ENCODE data around the gene SEL1L.
"Not testable (repeated sequence)": the region's sequence is repeated elsewhere in the genome, so short reads cannot be mapped to it uniquely, and the experiment has no call there.

Gene SEL1L

DNA sequence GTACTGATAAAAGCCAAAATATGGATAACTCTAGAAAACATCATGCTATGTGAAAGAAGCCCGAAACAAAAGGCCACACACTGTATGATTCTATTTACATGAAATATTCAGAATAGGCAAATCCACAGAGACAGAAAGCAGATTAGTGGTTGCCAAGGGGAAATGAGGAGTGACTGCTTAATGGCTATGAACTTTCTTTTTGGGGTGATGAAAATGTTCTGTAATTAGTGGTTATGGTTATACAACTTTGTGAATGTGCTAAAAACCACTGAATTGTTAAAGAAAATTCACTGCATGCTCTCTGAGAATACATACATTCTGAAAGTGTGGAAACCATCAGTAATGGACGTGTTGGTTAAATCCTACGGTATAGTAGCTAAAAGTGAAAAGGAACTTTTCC lies 93.6 kb downstream of the SEL1L start:
- H3K4me1 ChIP-seq (ENCODE audit: insufficient read depth, low read length) = peaks cover 4% of the 10 kb centered on the region
- no peak overlapping the region for H3K4me3 ChIP-seq (ENCODE audit: low read depth in 1 of 2, low read length in 2 of 2)
- H3K36me3 ChIP-seq (ENCODE audit: insufficient read depth, low read length) = no peaks in the 10 kb centered on the region
- H3K27ac ChIP-seq (ENCODE audit: low read depth, low read length) = no peak overlapping the region
- H3K9ac ChIP-seq (ENCODE audit: low read length) = no peak overlapping the region
- H3K27me3 ChIP-seq (ENCODE audit: control insufficient read depth in 1 of 2, insufficient read depth in 2 of 2, low read length in 2 of 2) = peaks cover 11 to 16% of the 10 kb centered on the region in 2 donors
- H3K9me3 ChIP-seq (ENCODE audit: low read length) = no peaks in the 10 kb centered on the region

DNA sequence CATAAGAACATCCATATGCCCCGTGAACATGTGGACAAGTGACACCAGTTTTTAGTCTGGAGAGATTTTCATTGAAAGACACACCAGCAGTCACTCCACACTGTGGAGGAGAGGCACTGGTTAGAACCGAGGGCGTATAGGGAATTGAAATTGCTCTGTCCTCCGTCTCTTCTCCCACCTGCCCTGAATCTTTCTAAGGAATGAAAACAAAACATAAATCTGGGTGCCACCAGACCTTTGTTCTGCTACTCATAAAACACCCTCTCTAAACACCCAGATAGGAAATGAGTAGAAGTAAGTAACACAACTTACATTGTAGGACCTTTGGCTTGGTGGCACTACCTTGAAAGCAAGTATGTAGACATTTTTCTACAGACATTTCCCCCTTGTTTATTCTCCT lies 96.4 kb downstream of the SEL1L start:
- Histone ChIP-seq H3K4me3 (ENCODE audit: low read depth in 1 of 2, low read length in 2 of 2) (no peak overlapping the region), H3K9ac (ENCODE audit: low read length) (no peak overlapping the region), H3K4me1 (ENCODE audit: insufficient read depth, low read length) (peaks cover 6% of the 10 kb centered on the region), H3K36me3 (ENCODE audit: insufficient read depth, low read length) (no peaks in the 10 kb centered on the region), H3K27me3 (ENCODE audit: control insufficient read depth in 1 of 2, insufficient read depth in 2 of 2, low read length in 2 of 2) (peaks cover 11 to 25% of the 10 kb centered on the region in 2 donors), H3K9me3 (ENCODE audit: low read length) (no peaks in the 10 kb centered on the region), H3K27ac (ENCODE audit: low read depth, low read length) (no peak overlapping the region)

GRCh38 chr14:81436296-81437138 lies 97.1 kb downstream of the SEL1L start:
- Histone ChIP-seq H3K9ac (ENCODE audit: low read length) (no peak overlapping the region), H3K4me1 (ENCODE audit: insufficient read depth, low read length) (peaks cover 6% of the 10 kb centered on the region), H3K36me3 (ENCODE audit: insufficient read depth, low read length) (no peaks in the 10 kb centered on the region), H3K27me3 (ENCODE audit: control insufficient read depth in 1 of 2, insufficient read depth in 2 of 2, low read length in 2 of 2) (peaks cover 11 to 25% of the 10 kb centered on the region in 2 donors), H3K9me3 (ENCODE audit: low read length) (no peaks in the 10 kb centered on the region), H3K4me3 (ENCODE audit: low read depth in 1 of 2, low read length in 2 of 2) (peak overlapping the region; percentile 61 to 74), H3K27ac (ENCODE audit: low read depth, low read length) (no peak overlapping the region)

DNA sequence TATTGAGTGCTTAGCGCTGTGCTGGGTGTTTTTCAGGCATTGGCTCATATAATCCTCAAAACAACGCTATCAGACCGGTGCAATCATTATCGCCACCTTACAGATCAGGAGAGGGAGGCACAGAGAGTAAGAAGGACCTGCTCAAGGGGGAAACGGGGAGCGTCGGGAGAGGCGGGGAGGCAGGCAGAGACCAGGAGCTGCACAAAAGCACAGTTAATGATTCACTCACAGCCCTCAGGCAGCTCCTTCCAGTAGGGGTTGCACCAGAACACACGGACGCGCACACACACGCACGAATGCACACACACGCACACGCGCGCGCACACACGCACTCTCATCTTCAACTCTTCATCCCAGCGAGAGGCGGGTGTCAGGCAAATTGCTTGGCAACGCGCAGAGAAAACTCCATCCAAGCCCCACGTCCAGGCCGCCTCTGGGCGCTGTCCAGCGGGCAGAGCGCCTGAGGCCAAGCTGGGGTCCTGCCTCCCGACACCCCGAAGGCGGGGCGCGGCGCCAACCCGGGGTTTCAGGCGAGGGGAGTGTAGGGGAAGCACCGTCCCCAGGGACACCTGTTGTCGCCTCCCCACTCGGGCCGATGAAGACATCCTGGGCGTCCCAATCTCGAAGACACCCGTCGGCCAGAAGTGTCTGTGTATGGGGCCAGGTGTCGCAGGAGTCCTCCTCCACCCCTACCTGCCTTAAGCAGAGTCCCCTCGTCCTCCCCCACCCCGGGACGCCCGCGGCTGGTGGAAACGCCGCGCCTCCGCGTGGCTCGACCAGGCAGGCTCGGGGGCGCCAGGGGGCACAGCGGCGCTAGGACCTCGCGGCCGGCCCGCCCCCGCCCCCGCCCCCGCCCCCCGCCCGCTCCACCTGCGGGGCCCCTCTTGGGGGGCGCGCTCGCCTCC lies 98.0 kb downstream of the SEL1L start:
- no peaks in the 10 kb centered on the region for H3K36me3 ChIP-seq (ENCODE audit: insufficient read depth, low read length)
- no peak overlapping the region for H3K9ac ChIP-seq (ENCODE audit: low read length)
- peaks cover 11 to 25% of the 10 kb centered on the region in 2 donors for H3K27me3 ChIP-seq (ENCODE audit: control insufficient read depth in 1 of 2, insufficient read depth in 2 of 2, low read length in 2 of 2)
- H3K4me1 ChIP-seq (ENCODE audit: insufficient read depth, low read length) = peaks cover 6% of the 10 kb centered on the region
- H3K9me3 ChIP-seq (ENCODE audit: low read length) = no peaks in the 10 kb centered on the region
- H3K4me3 ChIP-seq (ENCODE audit: low read depth in 1 of 2, low read length in 2 of 2) = peak overlapping the region; percentile 69 to 74
- H3K27ac ChIP-seq (ENCODE audit: low read depth, low read length) = no peak overlapping the region

DNA sequence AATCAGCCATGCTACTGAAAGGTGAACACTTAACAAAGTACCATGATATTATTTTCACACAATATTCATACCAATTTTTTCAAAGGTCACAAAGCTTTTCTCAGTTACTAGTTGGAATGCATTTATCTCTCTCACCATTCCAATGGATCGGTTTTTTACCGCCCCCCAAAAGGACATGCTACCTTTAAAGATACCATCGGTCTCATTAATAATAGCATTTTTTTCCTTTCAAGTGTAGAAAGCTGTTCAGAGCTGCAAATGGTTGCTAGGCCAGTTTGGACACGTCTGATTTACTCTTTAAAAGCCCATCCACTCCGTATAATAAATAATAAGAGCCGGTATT lies 98.6 kb downstream of the SEL1L start:
- H3K9ac ChIP-seq (ENCODE audit: low read length) = no peak overlapping the region
- H3K36me3 ChIP-seq (ENCODE audit: insufficient read depth, low read length) = no peaks in the 10 kb centered on the region
- H3K27me3 ChIP-seq (ENCODE audit: control insufficient read depth in 1 of 2, insufficient read depth in 2 of 2, low read length in 2 of 2) = peaks cover 11 to 25% of the 10 kb centered on the region in 2 donors
- peak overlapping the region; percentile 38 to 69 for H3K4me3 ChIP-seq (ENCODE audit: low read depth in 1 of 2, low read length in 2 of 2)
- H3K4me1 ChIP-seq (ENCODE audit: insufficient read depth, low read length) = peaks cover 6% of the 10 kb centered on the region
- H3K27ac ChIP-seq (ENCODE audit: low read depth, low read length) = no peak overlapping the region
- no peaks in the 10 kb centered on the region for H3K9me3 ChIP-seq (ENCODE audit: low read length)

DNA sequence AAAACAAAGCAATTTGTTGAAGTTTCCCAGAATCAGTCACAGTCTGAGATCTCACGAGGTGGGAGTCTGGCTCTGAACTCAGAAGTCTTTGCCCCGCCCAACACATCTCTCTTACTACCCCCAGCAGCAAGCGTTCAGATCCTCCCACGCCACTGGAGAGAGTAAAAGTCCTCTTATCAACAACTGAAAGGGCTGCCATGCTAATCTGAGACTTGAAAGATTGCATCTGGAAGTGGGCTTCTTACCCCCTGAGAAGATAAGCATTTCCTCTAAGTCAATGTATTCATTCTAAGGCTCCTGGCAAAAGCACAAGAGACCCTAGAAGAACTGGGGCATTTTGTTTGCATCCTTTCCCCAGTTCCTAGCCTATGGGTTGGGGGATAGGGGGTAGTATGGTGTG lies 99.4 kb downstream of the SEL1L start:
- Histone ChIP-seq H3K4me1 (ENCODE audit: insufficient read depth, low read length) (peaks cover 6% of the 10 kb centered on the region), H3K27ac (ENCODE audit: low read depth, low read length) (no peak overlapping the region), H3K9me3 (ENCODE audit: low read length) (no peaks in the 10 kb centered on the region), H3K36me3 (ENCODE audit: insufficient read depth, low read length) (no peaks in the 10 kb centered on the region), H3K4me3 (ENCODE audit: low read depth in 1 of 2, low read length in 2 of 2) (no peak overlapping the region), H3K9ac (ENCODE audit: low read length) (no peak overlapping the region), H3K27me3 (ENCODE audit: control insufficient read depth in 1 of 2, insufficient read depth in 2 of 2, low read length in 2 of 2) (peaks cover 11 to 25% of the 10 kb centered on the region in 2 donors)

GRCh38 chr14:81433378-81433777 lies 100.3 kb downstream of the SEL1L start:
- H3K4me3 ChIP-seq (ENCODE audit: low read depth in 1 of 2, low read length in 2 of 2) = no peak overlapping the region
- no peaks in the 10 kb centered on the region for H3K36me3 ChIP-seq (ENCODE audit: insufficient read depth, low read length)
- no peak overlapping the region for H3K9ac ChIP-seq (ENCODE audit: low read length)
- peaks cover 11 to 25% of the 10 kb centered on the region in 2 donors for H3K27me3 ChIP-seq (ENCODE audit: control insufficient read depth in 1 of 2, insufficient read depth in 2 of 2, low read length in 2 of 2)
- no peaks in the 10 kb centered on the region for H3K9me3 ChIP-seq (ENCODE audit: low read length)
- no peak overlapping the region for H3K27ac ChIP-seq (ENCODE audit: low read depth, low read length)
- H3K4me1 ChIP-seq (ENCODE audit: insufficient read depth, low read length) = peaks cover 6% of the 10 kb centered on the region

- no peaks in the 10 kb centered on the region for H3K9me3 ChIP-seq (ENCODE audit: low read length)
- peaks cover 6% of the 10 kb centered on the region for H3K4me1 ChIP-seq (ENCODE audit: insufficient read depth, low read length)
- peaks cover 7 to 25% of the 10 kb centered on the region in 2 donors for H3K27me3 ChIP-seq (ENCODE audit: control insufficient read depth in 1 of 2, insufficient read depth in 2 of 2, low read length in 2 of 2)
- H3K27ac ChIP-seq (ENCODE audit: low read depth, low read length) = no peak overlapping the region
- H3K36me3 ChIP-seq (ENCODE audit: insufficient read depth, low read length) = no peaks in the 10 kb centered on the region
- H3K9ac ChIP-seq (ENCODE audit: low read length) = no peak overlapping the region
- no peak overlapping the region for H3K4me3 ChIP-seq (ENCODE audit: low read depth in 1 of 2, low read length in 2 of 2)
Measured at GRCh38 chr14:81432219-81432661, 101.4 kb downstream of the SEL1L start.

DNA sequence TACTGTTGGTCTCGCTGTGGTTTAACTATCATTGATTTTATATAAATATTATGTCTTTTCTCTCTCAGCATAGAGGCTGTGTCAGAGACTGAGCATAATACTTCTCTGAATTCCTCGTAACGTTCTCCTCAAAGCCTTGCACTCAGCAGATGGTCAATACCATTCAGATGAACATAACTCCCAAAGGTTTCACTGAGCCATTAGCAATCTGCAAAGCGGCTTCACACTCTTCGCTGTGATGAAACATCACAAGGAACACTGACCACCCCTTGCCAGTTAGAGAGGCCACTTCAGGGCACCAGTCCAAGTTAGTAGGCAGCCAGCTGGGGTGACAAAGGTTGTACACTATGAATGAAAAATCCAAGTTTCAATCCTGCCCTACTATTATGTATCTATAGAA lies 103.4 kb downstream of the SEL1L start:
- Histone ChIP-seq H3K9ac (ENCODE audit: low read length) (no peak overlapping the region), H3K4me1 (ENCODE audit: insufficient read depth, low read length) (peaks cover 4% of the 10 kb centered on the region), H3K27me3 (ENCODE audit: control insufficient read depth in 1 of 2, insufficient read depth in 2 of 2, low read length in 2 of 2) (peaks cover 0 to 11% of the 10 kb centered on the region in 2 donors), H3K27ac (ENCODE audit: low read depth, low read length) (no peak overlapping the region), H3K36me3 (ENCODE audit: insufficient read depth, low read length) (no peaks in the 10 kb centered on the region), H3K4me3 (ENCODE audit: low read depth in 1 of 2, low read length in 2 of 2) (no peak overlapping the region), H3K9me3 (ENCODE audit: low read length) (no peaks in the 10 kb centered on the region)

DNA sequence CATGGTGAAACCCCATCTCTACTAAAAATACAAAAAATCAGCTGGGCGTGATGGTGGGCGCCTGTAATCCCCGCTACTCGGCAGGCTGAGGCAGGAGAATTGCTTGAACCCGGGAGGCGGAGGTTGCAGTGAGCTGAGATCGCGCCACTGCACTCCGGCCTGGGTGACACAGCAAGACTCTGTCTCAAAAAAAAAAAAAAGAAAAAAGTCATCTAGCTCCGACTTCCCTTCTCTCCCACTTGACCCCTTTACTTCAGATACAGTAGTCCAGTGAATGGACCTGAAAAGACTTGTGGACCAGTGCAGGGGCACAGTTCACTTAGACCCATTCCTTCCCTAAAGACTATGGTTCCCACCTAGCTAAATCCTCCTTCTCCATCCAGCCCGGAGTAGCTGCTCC lies 103.9 kb downstream of the SEL1L start:
- H3K27ac ChIP-seq (ENCODE audit: low read depth, low read length); H3K9me3 ChIP-seq (ENCODE audit: low read length); H3K4me3 ChIP-seq (ENCODE audit: low read depth in 1 of 2, low read length in 2 of 2); H3K9ac ChIP-seq (ENCODE audit: low read length); H3K36me3 ChIP-seq (ENCODE audit: insufficient read depth, low read length); H3K4me1 ChIP-seq (ENCODE audit: insufficient read depth, low read length); H3K27me3 ChIP-seq (ENCODE audit: control insufficient read depth in 1 of 2, insufficient read depth in 2 of 2, low read length in 2 of 2): not testable (repeated sequence)

DNA sequence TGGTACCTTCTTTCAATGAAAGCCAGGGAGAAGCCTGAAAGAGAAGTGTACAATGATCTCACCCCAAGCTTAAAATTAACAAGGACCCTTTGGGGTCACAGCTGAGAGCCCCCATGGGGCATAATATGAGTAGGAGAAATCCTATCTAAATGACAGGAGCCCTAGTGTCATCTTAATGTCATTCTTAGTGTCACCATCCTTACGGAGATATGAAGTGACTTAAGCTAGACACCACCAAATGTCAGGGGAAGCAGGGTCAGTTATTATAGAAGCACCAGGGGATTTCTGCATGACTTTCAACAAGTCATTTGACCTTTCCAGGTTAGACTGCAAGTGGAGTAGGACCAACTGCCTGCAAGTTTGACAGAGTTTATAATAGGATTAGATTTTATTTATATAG lies 104.6 kb downstream of the SEL1L start:
- H3K36me3 ChIP-seq (ENCODE audit: insufficient read depth, low read length) = no peaks in the 10 kb centered on the region

More for the DNA sequence above, 104.6 kb downstream of the SEL1L start:
- no peaks in the 10 kb centered on the region for H3K9me3 ChIP-seq (ENCODE audit: low read length)
- no peaks in the 10 kb centered on the region for H3K4me1 ChIP-seq (ENCODE audit: insufficient read depth, low read length)
- H3K9ac ChIP-seq (ENCODE audit: low read length) = no peak overlapping the region
- peaks cover 0 to under 1% of the 10 kb centered on the region in 2 donors for H3K27me3 ChIP-seq (ENCODE audit: control insufficient read depth in 1 of 2, insufficient read depth in 2 of 2, low read length in 2 of 2)
- H3K4me3 ChIP-seq (ENCODE audit: low read depth in 1 of 2, low read length in 2 of 2) = no peak overlapping the region
- no peak overlapping the region for H3K27ac ChIP-seq (ENCODE audit: low read depth, low read length)
